Neural cell (in vitro differentiated cells): ENCODE measurements around the gene AKT3. TPM values are rescaled to one million over a fixed set of nuclear protein-coding genes. Genes with fewer than 3 reads are reported as not detected.

Experiments used
- H2AFZ ChIP-seq: fragments of 200-600, 300-800 bp; sonication (generic), shearing (Covaris generic); 2 replicates; pipeline ENCODE4 v1.6.0; 2014; ENCODE audit warnings: low read depth, mild to moderate bottlenecking, antibody characterized with exemption, low read length, moderate library complexity
- H3F3A ChIP-seq: fragments of 200-600 bp; shearing (Covaris generic); 2 replicates; pipeline ENCODE4 v1.6.1; 2016; ENCODE audit warnings: mild to moderate bottlenecking, moderate library complexity, mixed read lengths, antibody characterized with exemption, low read length; ENCODE audit not compliant: insufficient read depth, poor library complexity, severe bottlenecking
- H3K27ac ChIP-seq: fragments of 200-600, 300-800 bp; sonication (generic), shearing (Covaris generic); 2 replicates; pipeline ENCODE4 v1.5.1; 2014; ENCODE audit warnings: mild to moderate bottlenecking, low read length, moderate library complexity
- H3K27me3 ChIP-seq: fragments of 300-800, 200-600 bp; sonication (generic), shearing (Covaris generic); 2 replicates; pipeline ENCODE4 v1.6.0; 2014; ENCODE audit warnings: mild to moderate bottlenecking, low read depth, low read length, moderate library complexity; ENCODE audit not compliant: insufficient read depth
- H3K36me3 ChIP-seq: fragments of 300-800, 200-600 bp; sonication (generic), shearing (Covaris generic); 2 replicates; pipeline ENCODE4 v1.5.1; 2014; ENCODE audit warnings: mild to moderate bottlenecking, antibody characterized with exemption, low read length, moderate library complexity; ENCODE audit not compliant: insufficient read depth
- H3K4me2 ChIP-seq: fragments of 300-800, 200-600 bp; sonication (generic), shearing (Covaris generic); 2 replicates; pipeline ENCODE4 v1.6.0; 2014; ENCODE audit warnings: mild to moderate bottlenecking, low read length
- H3K4me3 ChIP-seq: fragments of 300-800, 200-600 bp; sonication (generic), shearing (Covaris generic); 2 replicates; pipeline ENCODE4 v1.5.1; 2014; ENCODE audit warnings: mild to moderate bottlenecking, low read length, moderate library complexity
- H3K79me2 ChIP-seq: fragments of 200-600 bp; shearing (Covaris generic); replicated peaks from 2 replicates; pipeline ENCODE4 v1.6.0; 2014; ENCODE audit warnings: mild to moderate bottlenecking, low read length, moderate library complexity; ENCODE audit not compliant: insufficient read depth
- H3K9ac ChIP-seq: fragments of 300-800, 200-600 bp; sonication (generic), shearing (Covaris generic); 2 replicates; pipeline ENCODE4 v1.6.1; 2016; ENCODE audit warnings: mild to moderate bottlenecking, low read length, mixed read lengths
- H3K9me2 ChIP-seq: fragments of 200-600 bp; shearing (Covaris generic); 2 replicates; pipeline ENCODE4 v1.6.1; 2016; ENCODE audit warnings: mild to moderate bottlenecking, low read length, mixed read lengths; ENCODE audit not compliant: insufficient read depth
- H3K9me3 ChIP-seq: fragments of 200-600, 300-800 bp; sonication (generic), shearing (Covaris generic); 2 replicates; pipeline ENCODE4 v1.6.1; 2016; ENCODE audit warnings: mild to moderate bottlenecking, mixed run types, low read length, moderate library complexity, mixed read lengths
- H4K20me1 ChIP-seq: fragments of 200-600 bp; shearing (Covaris generic); 2 replicates; pipeline ENCODE4 v1.6.1; 2016; ENCODE audit warnings: mild to moderate bottlenecking, mixed run types; ENCODE audit not compliant: insufficient read depth
- CTCF ChIP-seq: fragments of 450-650 bp; IDR thresholded peaks from 2 replicates; pipeline ENCODE4 v1.5.1; 2014; ENCODE audit warnings: antibody characterized with exemption, mild to moderate bottlenecking, moderate library complexity; ENCODE audit not compliant: poor library complexity, severe bottlenecking
- EP300 ChIP-seq: fragments of 450-650 bp; conservative IDR thresholded peaks from 2 replicates; pipeline ENCODE4 v1.6.1; 2014; ENCODE audit warnings: antibody characterized with exemption, mild to moderate bottlenecking, moderate library complexity; ENCODE audit not compliant: poor library complexity, severe bottlenecking
- MXI1 ChIP-seq: fragments of 450-650 bp; conservative IDR thresholded peaks from 2 replicates; pipeline ENCODE4 v1.6.1; 2014; ENCODE audit warnings: antibody characterized with exemption, mild to moderate bottlenecking; ENCODE audit not compliant: poor library complexity, severe bottlenecking
- POLR2AphosphoS5 ChIP-seq: IDR thresholded peaks from 2 replicates; pipeline ENCODE4 v1.6.1; 2012
- RAD21 ChIP-seq: fragments of 450-650 bp; conservative IDR thresholded peaks from 2 replicates; pipeline ENCODE4 v1.6.1; 2014; ENCODE audit warnings: antibody characterized with exemption, mild to moderate bottlenecking, moderate library complexity
- SMC3 ChIP-seq: fragments of 450-650 bp; conservative IDR thresholded peaks from 2 replicates; pipeline ENCODE4 v1.6.1; 2014; ENCODE audit warnings: antibody characterized with exemption, mild to moderate bottlenecking, moderate library complexity; ENCODE audit not compliant: poor library complexity
- TAF1 ChIP-seq: IDR thresholded peaks from 2 replicates; pipeline ENCODE4 v1.6.1; 2012; ENCODE audit warnings: low read depth
- polyA plus RNA-seq: library from polyadenylated mRNA; depleted of rRNA; stranded (reverse); fragments of >200 nt; gene quantifications from 2 replicates; pipeline ENCODE4 v1.2.3, GENCODE V29; 2014

The AKT3 gene
- polyA plus RNA-seq, 1 donor from 2014 or later = 46.0 TPM

- Histone ChIP-seq H3K4me3 (peak overlapping the region; percentile 63), H3K27ac (peak overlapping the region; percentile 82)
These were observed 137.1 kb downstream of the AKT3 start for GRCh38 chr1:243712941-243713340.

GRCh38 chr1:243712242-243712641 lies 137.8 kb downstream of the AKT3 start:
- Histone ChIP-seq H3K79me2 (peaks cover 33% of the 10 kb centered on the region), H2AFZ (no peak overlapping the region), H3K9me2 (no peaks in the 10 kb centered on the region), H3K36me3 (no peaks in the 10 kb centered on the region), H3K4me2 (peak overlapping the region; percentile 84), H3K27me3 (no peaks in the 10 kb centered on the region), H3K27ac (peak overlapping the region; percentile 82), H3K9ac (no peak overlapping the region), H3K9me3 (no peaks in the 10 kb centered on the region), H3F3A (peaks cover 10% of the 10 kb centered on the region), H4K20me1 (no peaks in the 10 kb centered on the region), H3K4me3 (peak overlapping the region; percentile 63)
- TF ChIP-seq MXI1 = no peak
- TF ChIP-seq TAF1 = no peak
- no peak for TF ChIP-seq EP300
- TF ChIP-seq RAD21 = no peak

More at GRCh38 chr1:243712941-243713340, 137.1 kb downstream of the AKT3 start:
- no peaks in the 10 kb centered on the region for H3K36me3 ChIP-seq
- H3K79me2 ChIP-seq = peaks cover 37% of the 10 kb centered on the region
- H3K9me2 ChIP-seq = no peaks in the 10 kb centered on the region
- H3F3A ChIP-seq = peaks cover 10% of the 10 kb centered on the region
- TF ChIP-seq POLR2AphosphoS5 (no peak), CTCF (peak; percentile 59)
- no peak overlapping the region for H2AFZ ChIP-seq
- no peaks in the 10 kb centered on the region for H3K9me3 ChIP-seq
- no peaks in the 10 kb centered on the region for H3K27me3 ChIP-seq
- H4K20me1 ChIP-seq = no peaks in the 10 kb centered on the region
- H3K4me2 ChIP-seq = peak overlapping the region; percentile 84
- peak overlapping the region; percentile 60 for H3K9ac ChIP-seq

- Histone ChIP-seq H4K20me1 (no peaks in the 10 kb centered on the region), H2AFZ (no peak overlapping the region), H3K9ac (no peak overlapping the region), H3K36me3 (no peaks in the 10 kb centered on the region), H3K9me2 (no peaks in the 10 kb centered on the region), H3K9me3 (no peaks in the 10 kb centered on the region), H3K4me3 (no peak overlapping the region), H3K4me2 (no peak overlapping the region), H3K79me2 (peaks cover 17% of the 10 kb centered on the region), H3K27me3 (no peaks in the 10 kb centered on the region), H3F3A (peaks cover 10% of the 10 kb centered on the region), H3K27ac (no peak overlapping the region)
- TF ChIP-seq TAF1 = no peak
- TF ChIP-seq SMC3 = no peak
- no peak for TF ChIP-seq EP300
- TF ChIP-seq CTCF = no peak
- no peak for TF ChIP-seq RAD21
These were observed 139.6 kb downstream of the AKT3 start for GRCh38 chr1:243710467-243710866.
